NCI-H187 (cell line): ENCODE results near the gene HAUS7.
A peak's percentile ranks its signal among the peaks of the same experiment; 100 is the strongest.

Experiments used
- DNase-seq, 2 experiments: peaks; one replicate each; lab custom pipeline; 2025; lab: John Stamatoyannopoulos, UW

The HAUS7 gene

GRCh38 chrX:153470411-153471363, at the start of gene HAUS7:
TSS of gene HAUS7 (minus strand) at chrX:153470576. CDS start at chrX:153470557, 19 bp downstream.
- DNase-seq, result peak; percentile 87 to 95

DNA sequence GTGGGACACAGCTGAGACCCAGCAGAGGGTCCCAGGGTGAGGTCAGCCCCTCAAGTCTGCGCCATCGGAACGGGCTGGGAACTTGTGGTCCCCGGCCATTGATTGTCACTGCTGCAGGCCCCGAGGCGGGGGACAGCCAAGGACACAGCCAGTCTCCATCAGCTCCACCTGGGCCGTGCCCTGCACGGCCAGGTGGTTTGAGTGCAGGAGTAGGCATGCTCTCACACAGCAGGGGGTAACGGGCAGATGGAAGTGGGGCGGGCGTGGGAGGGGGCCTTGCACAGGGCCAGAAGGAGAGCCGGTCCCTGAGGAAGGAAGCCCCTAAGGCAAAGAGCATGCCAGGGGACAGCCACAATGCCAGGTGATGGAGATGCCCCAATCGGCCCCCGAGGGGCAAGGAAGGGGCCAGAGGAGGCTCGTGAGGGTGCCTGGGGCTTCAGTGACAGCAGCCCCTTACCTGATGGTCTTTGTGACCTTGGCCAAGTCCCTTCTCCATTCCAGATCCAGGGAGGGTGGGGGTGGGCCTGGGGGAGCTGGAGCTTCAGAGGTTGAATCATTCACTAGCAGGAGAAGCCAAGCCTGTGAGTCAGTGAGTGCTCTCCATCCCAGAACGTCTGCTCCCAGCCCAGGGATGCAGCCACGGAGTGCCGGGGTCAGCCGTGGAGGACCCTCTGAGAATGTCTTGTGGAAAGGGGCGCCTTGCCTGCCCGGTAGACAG, 49.4 kb upstream of the HAUS7 start:
- no peak for DNase-seq

DNA sequence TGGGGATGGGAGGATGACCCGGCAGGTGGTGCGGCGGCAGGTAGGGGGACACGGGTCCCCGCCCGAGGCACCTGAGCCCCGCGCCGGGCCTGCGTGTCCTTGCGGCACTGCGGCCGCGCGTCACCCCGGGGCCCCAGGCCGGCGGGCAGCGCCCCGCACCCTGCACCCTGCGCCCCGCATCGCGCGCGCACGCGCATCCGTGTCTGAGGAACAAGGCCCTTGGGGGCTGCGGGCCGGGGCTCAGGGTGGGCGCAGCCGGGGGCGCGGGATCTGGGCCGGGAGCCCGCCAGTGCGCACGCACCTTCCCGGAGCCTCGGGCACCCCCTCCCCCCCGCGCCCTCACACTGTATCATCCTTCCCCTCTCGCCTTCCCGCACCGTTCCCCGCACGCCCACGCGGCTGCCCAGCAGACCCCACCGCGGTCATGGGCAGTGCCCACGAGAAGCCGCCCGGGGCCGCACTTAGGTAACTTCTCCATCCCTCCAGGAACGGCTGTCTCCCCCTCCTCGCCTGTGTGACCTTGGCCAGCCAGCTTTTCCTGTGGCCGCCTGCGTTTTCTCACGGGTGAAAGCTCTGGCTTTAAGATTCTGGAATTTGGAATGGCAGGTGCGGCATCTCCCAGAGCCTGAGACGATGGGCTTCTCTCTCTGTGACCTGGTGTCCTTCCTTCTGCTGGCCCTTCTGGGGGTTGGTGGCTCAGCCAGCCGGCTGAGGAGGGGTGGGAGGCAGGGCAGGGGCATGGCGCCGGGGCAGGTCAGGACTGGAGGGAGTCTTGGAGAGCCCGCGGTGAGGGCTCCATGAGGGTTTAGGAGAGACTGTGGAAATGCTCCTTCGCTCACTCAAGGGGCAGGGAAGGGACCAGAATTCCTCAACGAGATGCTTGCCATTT, 47.8 kb upstream of the HAUS7 start:
- no peak for DNase-seq

GRCh38 chrX:153517423-153517822, 47.0 kb upstream of the HAUS7 start, which contains the start of gene ATP2B3:
TSS of gene ATP2B3 (plus strand) at chrX:153517642. CDS start at chrX:153536248, 18,606 bp downstream.
- DNase-seq, result no peak

- no peak for DNase-seq
Observed at GRCh38 chrX:153516073-153516472, 45.7 kb upstream of the HAUS7 start.

DNA sequence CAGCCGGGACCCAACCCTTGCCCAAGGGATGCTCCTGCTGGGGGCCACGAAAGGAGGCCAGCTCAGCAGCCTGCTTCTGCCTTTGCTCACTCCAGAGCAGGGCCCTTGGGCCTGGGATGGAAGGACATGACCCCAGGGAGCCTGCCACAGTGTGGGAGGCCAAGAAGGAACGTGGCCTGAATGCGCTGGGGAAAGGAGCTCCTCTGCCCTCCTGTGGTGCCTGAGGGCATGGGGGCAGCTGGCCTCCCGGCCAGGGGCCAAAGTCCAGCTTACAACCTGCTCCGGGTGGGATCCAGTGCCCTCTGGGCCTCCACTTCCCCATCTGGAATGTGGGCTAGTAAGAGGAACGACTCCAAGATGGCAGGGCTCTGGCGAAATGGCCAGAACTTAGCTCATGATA, 45.1 kb upstream of the HAUS7 start:
- no peak for DNase-seq

GRCh38 chrX:153514259-153514658, 43.9 kb upstream of the HAUS7 start:
- no peak for DNase-seq

- DNase-seq, result no peak
Observed at GRCh38 chrX:153513265-153513664, 42.9 kb upstream of the HAUS7 start.

- DNase-seq, result no peak
Observed at GRCh38 chrX:153512501-153512893, 42.1 kb upstream of the HAUS7 start.

DNA sequence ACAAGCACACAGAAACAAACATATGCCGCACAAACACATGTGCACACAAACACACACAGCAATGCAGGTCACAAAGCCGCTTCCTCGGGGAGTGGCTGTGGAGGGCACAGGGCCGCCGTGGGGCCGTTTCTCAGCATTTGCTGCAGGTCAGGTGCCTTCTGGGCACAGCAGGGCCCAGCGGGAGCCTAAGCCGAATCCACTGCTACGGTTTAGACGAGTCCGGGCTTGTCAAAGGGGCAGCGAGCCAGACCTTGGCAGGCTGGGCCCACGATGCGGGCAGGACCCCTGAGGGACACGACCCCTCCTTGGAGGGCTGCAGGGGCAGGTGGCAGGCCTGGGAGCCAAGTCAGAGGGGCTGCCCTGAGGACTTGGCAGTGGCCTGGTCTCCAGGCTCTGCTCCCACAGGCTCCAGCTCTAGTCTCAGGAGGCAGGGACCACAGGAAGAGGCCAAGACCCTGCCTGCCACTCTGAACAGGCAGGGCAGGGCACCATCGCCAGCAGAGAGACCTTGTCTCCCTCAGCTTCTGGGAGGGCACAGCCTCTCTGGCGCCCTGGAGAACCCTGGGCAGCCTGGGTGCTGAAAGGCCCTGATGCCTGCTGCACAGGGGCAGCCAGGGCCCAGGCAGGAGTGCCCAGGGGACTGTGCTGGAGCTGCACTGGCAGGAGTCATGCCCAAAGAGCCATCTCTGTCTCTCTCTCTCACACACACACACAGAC, 41.6 kb upstream of the HAUS7 start:
- no peak for DNase-seq

GRCh38 chrX:153510383-153510782, 40.0 kb upstream of the HAUS7 start:
- DNase-seq, result no peak

DNA sequence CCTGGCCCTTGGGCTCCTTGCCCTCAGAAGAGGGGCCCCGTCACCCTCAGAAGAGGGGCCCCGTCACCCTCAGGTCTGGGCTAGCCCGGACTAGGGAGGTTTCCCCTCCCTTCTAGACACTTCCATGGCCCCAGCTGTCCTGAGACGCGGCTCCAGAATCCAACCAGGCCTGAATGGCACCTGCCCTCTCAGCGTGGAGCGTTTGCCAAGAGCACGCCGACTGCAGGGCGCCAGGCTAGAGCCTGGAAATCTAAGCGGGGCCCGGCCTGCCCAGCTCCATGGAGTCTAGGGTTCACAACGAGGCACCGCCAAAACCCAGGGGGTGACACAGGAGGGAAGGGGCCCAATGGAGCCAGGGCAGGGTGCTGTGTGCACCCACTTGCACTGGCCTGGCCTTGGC, 39.2 kb upstream of the HAUS7 start:
- DNase-seq, result no peak

- DNase-seq, result peak; percentile 62 to 64
Observed at GRCh38 chrX:153507484-153508178, 37.3 kb upstream of the HAUS7 start.

GRCh38 chrX:153505361-153505760, 35.0 kb upstream of the HAUS7 start:
- DNase-seq, result no peak

DNA sequence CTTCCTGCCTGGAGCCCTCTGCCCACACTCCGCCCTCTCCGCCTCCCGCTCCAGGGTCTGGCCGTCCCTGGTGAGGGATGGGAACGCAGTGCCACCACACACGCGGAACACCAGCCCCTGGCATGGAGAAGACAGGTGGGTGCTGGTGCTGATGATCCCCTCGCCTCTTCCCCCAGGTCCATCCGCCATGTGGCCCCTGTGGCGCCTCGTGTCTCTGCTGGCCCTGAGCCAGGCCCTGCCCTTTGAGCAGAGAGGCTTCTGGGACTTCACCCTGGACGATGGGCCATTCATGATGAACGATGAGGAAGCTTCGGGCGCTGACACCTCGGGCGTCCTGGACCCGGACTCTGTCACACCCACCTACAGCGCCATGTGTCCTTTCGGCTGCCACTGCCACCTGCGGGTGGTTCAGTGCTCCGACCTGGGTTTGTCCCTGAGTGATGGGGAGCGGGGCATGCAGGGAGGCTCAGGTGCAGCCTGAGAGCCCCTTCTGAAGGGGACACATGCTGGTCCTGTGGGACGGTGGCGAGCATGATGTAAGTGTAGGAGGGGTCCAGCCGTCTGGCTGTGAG, 34.2 kb upstream of the HAUS7 start:
- no peak for DNase-seq

GRCh38 chrX:153502796-153503195, 32.4 kb upstream of the HAUS7 start:
- DNase-seq, result no peak

DNA sequence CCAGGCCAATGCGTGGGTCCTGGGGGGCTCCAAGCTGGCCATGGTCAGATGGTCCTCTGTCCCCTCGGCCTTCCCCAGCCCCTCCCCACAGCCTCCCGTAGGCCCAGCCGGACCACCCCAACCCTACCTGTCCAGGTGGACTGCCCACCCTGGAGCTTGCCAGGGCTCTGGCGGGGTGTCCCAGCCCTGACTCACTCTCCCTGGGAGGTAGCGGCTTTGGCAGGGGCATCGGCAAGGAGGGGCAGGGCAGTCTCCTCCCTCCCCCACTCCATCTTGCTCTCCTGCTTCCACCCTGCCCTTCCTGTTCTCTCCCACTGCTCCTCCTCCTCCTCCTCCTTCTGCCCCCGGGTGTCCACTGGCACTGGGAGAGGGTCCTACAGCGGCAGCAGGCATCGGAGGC, 31.8 kb upstream of the HAUS7 start:
- DNase-seq, result no peak

- DNase-seq, result no peak
Observed at GRCh38 chrX:153501530-153501929, 31.2 kb upstream of the HAUS7 start.

DNA sequence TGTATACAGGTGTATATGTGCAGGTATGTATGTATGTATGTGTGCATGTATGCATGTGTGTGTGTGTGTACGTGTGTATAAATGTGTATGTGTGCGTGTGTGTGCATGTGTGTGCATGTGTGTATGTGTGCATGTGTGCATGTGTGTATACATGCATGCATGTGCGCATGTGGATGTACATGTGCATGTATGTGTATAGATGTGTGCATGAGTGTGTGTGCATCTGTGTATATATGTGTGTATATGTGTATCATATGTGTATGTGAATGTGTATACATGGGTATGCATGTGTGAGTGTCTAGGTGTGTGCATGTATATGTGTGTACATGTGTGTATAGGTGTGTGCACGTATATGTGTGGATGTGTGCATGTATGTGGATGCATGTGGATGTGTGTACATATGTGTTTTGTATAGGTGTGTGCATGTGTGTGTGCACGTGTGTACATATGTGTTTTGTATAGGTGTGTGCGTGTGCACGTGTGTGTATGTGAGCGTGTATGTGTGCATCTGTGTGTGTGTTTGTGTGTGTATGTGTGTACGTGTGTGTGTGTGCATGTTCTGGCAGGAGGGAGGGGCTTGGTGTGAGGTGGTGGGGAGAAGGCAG, 30.4 kb upstream of the HAUS7 start:
- DNase-seq, result no peak

DNA sequence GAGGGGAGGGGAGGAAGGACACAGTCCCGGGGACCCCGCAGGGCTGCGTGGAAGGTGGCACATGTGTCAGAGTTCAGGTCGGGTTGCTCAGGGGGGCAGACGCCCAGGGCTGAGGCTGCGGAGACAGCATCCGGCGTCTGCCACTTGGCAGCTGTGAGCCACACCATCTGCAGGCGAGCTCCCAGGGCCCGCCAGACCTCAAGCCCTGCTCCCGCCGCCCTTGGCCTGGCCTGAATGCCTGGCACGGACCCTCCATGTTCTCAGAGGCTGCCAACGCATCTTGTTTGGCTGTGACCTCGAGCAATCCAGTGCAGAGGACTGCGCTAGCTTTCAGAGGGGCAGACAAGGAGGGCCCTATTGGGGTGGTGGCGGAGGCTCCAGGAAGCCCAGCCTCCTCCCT, 29.5 kb upstream of the HAUS7 start:
- no peak for DNase-seq
